K562 (cell line): ENCODE data around the gene GIGYF1. TPM values are rescaled to one million over a fixed set of nuclear protein-coding genes. Genes with fewer than 3 reads are reported as not detected.

Experiments used
- ESRRB ChIP-seq: fragments of 250-450 bp; sonication (Bioruptor Pico); IDR thresholded peaks from 2 replicates; pipeline ENCODE4 v1.5.0; 2020; ENCODE audit warnings: mild to moderate bottlenecking, moderate library complexity, borderline replicate concordance
- FOXK1 ChIP-seq: sonication (generic); formaldehyde crosslinking; IDR thresholded peaks from 2 replicates; pipeline ENCODE4 v1.8.0; 2022; ENCODE audit warnings: missing genetic modification reagents, mild to moderate bottlenecking, borderline replicate concordance
- FUS ChIP-seq: fragments of 200-400 bp; formaldehyde crosslinking; optimal IDR thresholded peaks from 2 replicates; pipeline ENCODE3; 2017; ENCODE audit warnings: low read depth, low read length
- HLTF ChIP-seq: fragments of 450-650 bp; IDR thresholded peaks from 2 replicates; pipeline ENCODE4 v1.6.1; 2016
- HNRNPL ChIP-seq: fragments of 200-400 bp; formaldehyde crosslinking; IDR thresholded peaks from 2 replicates; pipeline ENCODE4 v1.6.1; 2017; ENCODE audit warnings: low read depth, mild to moderate bottlenecking, low read length
- KLF6 ChIP-seq: fragments of 250-450 bp; sonication (Bioruptor Pico); IDR thresholded peaks from 2 replicates; pipeline ENCODE4 v1.4.0; 2020; ENCODE audit warnings: mild to moderate bottlenecking, moderate library complexity, borderline replicate concordance
- MAFK ChIP-seq: IDR thresholded peaks from 2 replicates; pipeline ENCODE4 v1.6.1; 2011; ENCODE audit warnings: low read length, improper control_type of control experiment
- MXI1 ChIP-seq: IDR thresholded peaks from 2 replicates; pipeline ENCODE4 v1.6.1; 2011; ENCODE audit warnings: low read depth, mild to moderate bottlenecking, improper control_type of control experiment, low read length
- POLR3G ChIP-seq: IDR thresholded peaks from 2 replicates; pipeline ENCODE4 v1.6.1; 2011; ENCODE audit not compliant: insufficient read length, insufficient replicate concordance; ENCODE audit errors: extremely low read depth
- POU5F1 ChIP-seq: fragments of 150-350 bp; IDR thresholded peaks from 2 replicates; pipeline ENCODE4 v1.6.1; 2014; ENCODE audit warnings: borderline replicate concordance, low read length, low read depth, mild to moderate bottlenecking; ENCODE audit not compliant: partially characterized antibody
- SMARCC2 ChIP-seq: fragments of 450-650 bp; IDR thresholded peaks from 2 replicates; pipeline ENCODE4 v1.6.1; 2017; ENCODE audit warnings: antibody characterized with exemption, moderate library complexity, mild to moderate bottlenecking, low read depth
- SREBF1 ChIP-seq: fragments of 150-350 bp; IDR thresholded peaks from 2 replicates; pipeline ENCODE4 v1.6.1; 2014; ENCODE audit warnings: antibody characterized with exemption, low read depth, low read length, borderline replicate concordance
- WHSC1 ChIP-seq: IDR thresholded peaks from one replicate; pipeline ENCODE4 v1.6.1; 2012; ENCODE audit warnings: low read length, control low read depth, inconsistent platforms
- ZFP36 ChIP-seq: fragments of 150-350 bp; IDR thresholded peaks from 2 replicates; pipeline ENCODE4 v1.6.1; 2018; ENCODE audit warnings: low read length, low read depth; ENCODE audit not compliant: partially characterized antibody
- ZNF436 ChIP-seq: fragments of 250-450, 450-650 bp; sonication (Bioruptor Pico); formaldehyde crosslinking; IDR thresholded peaks from 2 replicates; pipeline ENCODE4 v1.7.0; 2020; ENCODE audit warnings: mild to moderate bottlenecking
- polyA plus RNA-seq, 8 experiments: library from polyadenylated mRNA; depleted of rRNA in 4 of 8; stranded (reverse) in 5 of 8; unstranded in 3 of 8; fragments of >200 nt; fragmentation: Nextera tagmentation in 2 of 8; fragmentation: Illumina TruSeq in 1 of 8; extraction: Ambion mirVana in 2 of 8; extraction: Trizol in 1 of 8; gene quantifications; 2 replicates each; pipeline versions ENCODE4 v1.2.1 to v1.2.3, GENCODE V29; 2011 to 2014; ENCODE audit warnings: inconsistent platforms in 1 of 8, missing spikeins in 1 of 8
- total RNA-seq, 7 experiments: library from RNA; depleted of rRNA in 6 of 7; stranded (reverse); fragments of >200 nt in 6 of 7; fragmentation: Illumina TruSeq in 2 of 7; extraction: Trizol in 2 of 7; gene quantifications; 2 replicates each; pipeline versions ENCODE4 v1.2.1 to v1.2.3, GENCODE V29; 2011 to 2021; ENCODE audit warnings: low replicate concordance in 1 of 7
- TF ChIP-seq, protein P1 (sequence below): sonication (generic); formaldehyde crosslinking; IDR thresholded peaks from 2 replicates; pipeline ENCODE4 v1.8.1; 2022; ENCODE audit warnings: missing genetic modification reagents
- TF ChIP-seq, protein P2 (sequence below): fragments of 250-450 bp; sonication (Bioruptor Pico); IDR thresholded peaks from 2 replicates; pipeline ENCODE4 v1.5.0; 2021; ENCODE audit warnings: mild to moderate bottlenecking, borderline replicate concordance
- TF ChIP-seq, protein P3 (sequence below), 2 experiments: IDR thresholded peaks; 2 replicates each; pipeline ENCODE4 v1.6.1; 2012; ENCODE audit warnings: improper control_type of control experiment in 2 of 2, low read depth in 2 of 2, low read length in 2 of 2, borderline replicate concordance in 1 of 2
- TF ChIP-seq, protein P4 (sequence below): fragments of 200-400 bp; formaldehyde crosslinking; IDR thresholded peaks from 2 replicates; pipeline ENCODE4 v1.6.1; 2017; ENCODE audit warnings: mild to moderate bottlenecking, low read depth, low read length, moderate library complexity

The GIGYF1 gene
- total and polyA plus RNA-seq, 9 of the 15 experiments (the other 6 are each of a cell fraction or from before 2014, with no cell fraction given), result 0.56 to 76.2 (median 16.8) TPM

DNA sequence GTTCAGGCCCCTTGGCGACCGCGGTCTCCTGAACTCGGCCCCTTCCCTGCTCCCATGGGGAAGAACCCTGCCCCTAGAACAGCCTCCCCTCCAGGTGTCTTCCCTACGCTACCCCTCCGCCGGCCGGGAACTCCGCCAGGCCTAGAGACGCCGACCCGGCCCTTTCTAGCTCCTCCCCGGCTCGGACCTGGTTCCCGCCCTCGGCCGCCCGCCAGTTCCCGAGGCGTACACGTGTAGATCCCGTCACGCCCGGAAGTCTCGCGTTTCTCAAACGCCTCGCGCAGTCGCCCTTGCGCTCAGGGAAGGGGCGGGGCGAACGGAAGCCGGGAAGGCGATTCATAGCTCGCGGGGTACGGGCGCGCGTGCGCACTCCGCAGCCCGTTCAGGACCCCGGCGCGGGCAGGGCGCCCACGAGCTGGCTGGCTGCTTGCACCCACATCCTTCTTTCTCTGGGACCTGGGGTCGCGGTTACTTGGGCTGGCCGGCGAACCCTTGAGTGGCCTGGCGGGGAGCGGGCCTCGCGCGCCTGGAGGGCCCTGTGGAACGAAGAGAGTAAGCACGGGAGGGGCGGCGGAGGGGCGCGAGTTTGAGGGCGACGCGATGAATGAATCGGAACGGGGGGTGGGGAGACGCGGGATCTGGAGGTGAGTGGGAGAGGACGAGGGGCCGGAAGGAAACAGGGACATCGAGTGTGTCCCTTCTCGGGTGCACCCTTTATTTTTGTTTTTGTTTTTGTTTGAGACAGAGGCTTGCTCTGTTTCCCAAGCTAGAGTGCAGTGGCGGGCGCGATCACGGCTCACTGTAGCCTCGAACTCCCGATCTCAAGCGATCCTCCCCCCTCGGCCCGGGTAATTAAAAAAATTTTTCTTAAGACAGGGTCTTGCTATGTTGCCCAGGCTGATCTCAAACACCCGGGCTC, 12.0 kb upstream of the GIGYF1 start, which contains the start of gene POP7 (continued):
- TF ChIP-seq, protein P1, sequence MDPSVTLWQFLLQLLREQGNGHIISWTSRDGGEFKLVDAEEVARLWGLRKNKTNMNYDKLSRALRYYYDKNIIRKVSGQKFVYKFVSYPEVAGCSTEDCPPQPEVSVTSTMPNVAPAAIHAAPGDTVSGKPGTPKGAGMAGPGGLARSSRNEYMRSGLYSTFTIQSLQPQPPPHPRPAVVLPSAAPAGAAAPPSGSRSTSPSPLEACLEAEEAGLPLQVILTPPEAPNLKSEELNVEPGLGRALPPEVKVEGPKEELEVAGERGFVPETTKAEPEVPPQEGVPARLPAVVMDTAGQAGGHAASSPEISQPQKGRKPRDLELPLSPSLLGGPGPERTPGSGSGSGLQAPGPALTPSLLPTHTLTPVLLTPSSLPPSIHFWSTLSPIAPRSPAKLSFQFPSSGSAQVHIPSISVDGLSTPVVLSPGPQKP, result no peak
- peak; percentile 96 for TF ChIP-seq POU5F1
- TF ChIP-seq POLR3G, result no peak
- TF ChIP-seq MAFK, result no peak
- TF ChIP-seq MXI1, result peak; percentile 82; the same call in 1 of the 2 replicates
- no peak for TF ChIP-seq WHSC1
- TF ChIP-seq KLF6 (CRISPR knock-in tag), result no peak
- peak; percentile 89; the same call in 1 of the 2 replicates for TF ChIP-seq HLTF
- TF ChIP-seq, protein P2, sequence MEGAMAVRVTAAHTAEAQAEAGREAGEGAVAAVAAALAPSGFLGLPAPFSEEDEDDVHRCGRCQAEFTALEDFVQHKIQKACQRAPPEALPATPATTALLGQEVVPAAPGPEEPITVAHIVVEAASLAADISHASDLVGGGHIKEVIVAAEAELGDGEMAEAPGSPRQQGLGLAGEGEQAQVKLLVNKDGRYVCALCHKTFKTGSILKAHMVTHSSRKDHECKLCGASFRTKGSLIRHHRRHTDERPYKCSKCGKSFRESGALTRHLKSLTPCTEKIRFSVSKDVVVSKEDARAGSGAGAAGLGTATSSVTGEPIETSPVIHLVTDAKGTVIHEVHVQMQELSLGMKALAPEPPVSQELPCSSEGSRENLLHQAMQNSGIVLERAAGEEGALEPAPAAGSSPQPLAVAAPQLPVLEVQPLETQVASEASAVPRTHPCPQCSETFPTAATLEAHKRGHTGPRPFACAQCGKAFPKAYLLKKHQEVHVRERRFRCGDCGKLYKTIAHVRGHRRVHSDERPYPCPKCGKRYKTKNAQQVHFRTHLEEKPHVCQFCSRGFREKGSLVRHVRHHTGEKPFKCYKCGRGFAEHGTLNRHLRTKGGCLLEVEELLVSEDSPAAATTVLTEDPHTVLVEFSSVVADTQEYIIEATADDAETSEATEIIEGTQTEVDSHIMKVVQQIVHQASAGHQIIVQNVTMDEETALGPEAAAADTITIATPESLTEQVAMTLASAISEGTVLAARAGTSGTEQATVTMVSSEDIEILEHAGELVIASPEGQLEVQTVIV (CRISPR knock-in tag), result no peak
- peak; percentile 38; the same call in 1 of the 2 replicates for TF ChIP-seq HNRNPL
- no peak for TF ChIP-seq ESRRB (CRISPR knock-in tag)
- TF ChIP-seq SREBF1, result peak; percentile 57; the same call in 1 of the 2 replicates
- TF ChIP-seq ZNF436, result no peak
- TF ChIP-seq, protein P3, sequence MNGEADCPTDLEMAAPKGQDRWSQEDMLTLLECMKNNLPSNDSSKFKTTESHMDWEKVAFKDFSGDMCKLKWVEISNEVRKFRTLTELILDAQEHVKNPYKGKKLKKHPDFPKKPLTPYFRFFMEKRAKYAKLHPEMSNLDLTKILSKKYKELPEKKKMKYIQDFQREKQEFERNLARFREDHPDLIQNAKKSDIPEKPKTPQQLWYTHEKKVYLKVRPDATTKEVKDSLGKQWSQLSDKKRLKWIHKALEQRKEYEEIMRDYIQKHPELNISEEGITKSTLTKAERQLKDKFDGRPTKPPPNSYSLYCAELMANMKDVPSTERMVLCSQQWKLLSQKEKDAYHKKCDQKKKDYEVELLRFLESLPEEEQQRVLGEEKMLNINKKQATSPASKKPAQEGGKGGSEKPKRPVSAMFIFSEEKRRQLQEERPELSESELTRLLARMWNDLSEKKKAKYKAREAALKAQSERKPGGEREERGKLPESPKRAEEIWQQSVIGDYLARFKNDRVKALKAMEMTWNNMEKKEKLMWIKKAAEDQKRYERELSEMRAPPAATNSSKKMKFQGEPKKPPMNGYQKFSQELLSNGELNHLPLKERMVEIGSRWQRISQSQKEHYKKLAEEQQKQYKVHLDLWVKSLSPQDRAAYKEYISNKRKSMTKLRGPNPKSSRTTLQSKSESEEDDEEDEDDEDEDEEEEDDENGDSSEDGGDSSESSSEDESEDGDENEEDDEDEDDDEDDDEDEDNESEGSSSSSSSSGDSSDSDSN (IDR thresholded peaks at IDR 0.05; ENCODE audit: borderline replicate concordance in 1 of 2, low read depth in 2 of 2, low read length in 2 of 2), result peak in 1 of 2 experiments; percentile 93; a peak in 2 of 4 replicates
- TF ChIP-seq FUS, result no peak
- TF ChIP-seq FOXK1 (CRISPR knock-in tag), result no peak
- TF ChIP-seq SMARCC2, result peak; percentile 51; the same call in 1 of the 2 replicates
- TF ChIP-seq, protein P4, sequence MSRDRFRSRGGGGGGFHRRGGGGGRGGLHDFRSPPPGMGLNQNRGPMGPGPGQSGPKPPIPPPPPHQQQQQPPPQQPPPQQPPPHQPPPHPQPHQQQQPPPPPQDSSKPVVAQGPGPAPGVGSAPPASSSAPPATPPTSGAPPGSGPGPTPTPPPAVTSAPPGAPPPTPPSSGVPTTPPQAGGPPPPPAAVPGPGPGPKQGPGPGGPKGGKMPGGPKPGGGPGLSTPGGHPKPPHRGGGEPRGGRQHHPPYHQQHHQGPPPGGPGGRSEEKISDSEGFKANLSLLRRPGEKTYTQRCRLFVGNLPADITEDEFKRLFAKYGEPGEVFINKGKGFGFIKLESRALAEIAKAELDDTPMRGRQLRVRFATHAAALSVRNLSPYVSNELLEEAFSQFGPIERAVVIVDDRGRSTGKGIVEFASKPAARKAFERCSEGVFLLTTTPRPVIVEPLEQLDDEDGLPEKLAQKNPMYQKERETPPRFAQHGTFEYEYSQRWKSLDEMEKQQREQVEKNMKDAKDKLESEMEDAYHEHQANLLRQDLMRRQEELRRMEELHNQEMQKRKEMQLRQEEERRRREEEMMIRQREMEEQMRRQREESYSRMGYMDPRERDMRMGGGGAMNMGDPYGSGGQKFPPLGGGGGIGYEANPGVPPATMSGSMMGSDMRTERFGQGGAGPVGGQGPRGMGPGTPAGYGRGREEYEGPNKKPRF, result no peak
- TF ChIP-seq ZFP36, result no peak
